B cell (primary cell): ENCODE data around the gene COL4A3. TPM values are rescaled to one million over a fixed set of nuclear protein-coding genes. Genes with fewer than 3 reads are reported as not detected.

Source experiments
- ATAC-seq: fragments of 200-7000 bp; cut with Tn5 transposase; one replicate; pipeline ENCODE4 v1.10.0; 2021; ENCODE audit warnings: low read depth, mild to moderate bottlenecking, moderate number of reproducible peaks, moderate library complexity
- CTCF ChIA-PET: fragments of 350-600 bp; sonication (Branson Sonifier 250); formaldehyde crosslinking; loops from one replicate; lab custom pipeline; 2021; ENCODE audit warnings: antibody characterized with exemption, inconsistent platforms; lab: Charles Lee
- POLR2A ChIA-PET: fragments of 350-600 bp; sonication (Branson Sonifier 250); formaldehyde crosslinking; loops from one replicate; lab custom pipeline; 2021; ENCODE audit warnings: antibody characterized with exemption; lab: Charles Lee
- DNase-seq: peaks from one replicate; pipeline ENCODE4 v3.0.0; 2013
- H2AFZ ChIP-seq: 2 replicates; pipeline ENCODE4 v1.6.1; 2012; ENCODE audit warnings: mild to moderate bottlenecking, low read depth, low read length; ENCODE audit not compliant: insufficient read depth, poor library complexity, severe bottlenecking
- H3K27ac ChIP-seq, 2 donors: 1 replicate in 1 of 2; 2 replicates in 1 of 2; pipeline ENCODE4 v1.5.1; 2012 to 2013; ENCODE audit warnings: low read length in 2 of 2, mild to moderate bottlenecking in 2 of 2, moderate library complexity in 1 of 2
- H3K27me3 ChIP-seq, 4 experiments: fragments of 200-600 bp in 1 of 4; sonication (generic) in 1 of 4; replicated peaks in 1 of 4; 1 replicate in 2 of 4; 2 replicates in 2 of 4; pipeline versions ENCODE4 v1.6.1 to v1.7.0; 2013 to 2016; ENCODE audit warnings: low read length in 3 of 4, mild to moderate bottlenecking in 2 of 4, mixed read lengths in 1 of 4, moderate library complexity in 1 of 4; ENCODE audit not compliant: insufficient read depth in 4 of 4, control insufficient read depth in 3 of 4; ENCODE audit errors: control extremely low read depth in 1 of 4
- H3K36me3 ChIP-seq, 2 experiments: replicated peaks in 1 of 2; 1 replicate in 1 of 2; 2 replicates in 1 of 2; pipeline versions ENCODE4 v1.6.1 to v1.7.1; 2013; ENCODE audit warnings: low read length in 1 of 2; ENCODE audit not compliant: insufficient read depth in 2 of 2, control insufficient read depth in 1 of 2; ENCODE audit errors: control extremely low read depth in 1 of 2, extremely low read depth in 1 of 2
- H3K4me1 ChIP-seq, 2 donors: fragments of 200-600 bp in 1 of 2; sonication (generic) in 1 of 2; 1 replicate in 1 of 2; 2 replicates in 1 of 2; pipeline versions ENCODE4 v1.5.1 to v1.6.1; 2013 to 2017; ENCODE audit warnings: low read length in 2 of 2; ENCODE audit not compliant: control insufficient read depth in 2 of 2, insufficient read depth in 2 of 2
- H3K4me2 ChIP-seq: replicated peaks from 2 replicates; pipeline ENCODE3; 2012; ENCODE audit warnings: mild to moderate bottlenecking, low read depth, low read length; ENCODE audit not compliant: poor library complexity, severe bottlenecking
- H3K4me3 ChIP-seq, 5 experiments: fragments of 200-600 bp in 1 of 5; sonication (generic) in 1 of 5; 1 replicate in 3 of 5; 2 replicates in 2 of 5; pipeline versions ENCODE4 v1.5.1 to v1.7.0; 2011 to 2016; ENCODE audit warnings: low read length in 4 of 5, mild to moderate bottlenecking in 4 of 5, low read depth in 2 of 5, control low read depth in 1 of 5, moderate library complexity in 1 of 5; ENCODE audit not compliant: insufficient read depth in 1 of 5; ENCODE audit errors: control extremely low read depth in 1 of 5, extremely low read depth in 1 of 5
- H3K79me2 ChIP-seq: fragments of 200-600 bp; sonication (generic); one replicate; pipeline ENCODE4 v1.6.0; 2016; ENCODE audit warnings: low read length; ENCODE audit not compliant: control insufficient read depth, insufficient read depth
- H3K9ac ChIP-seq: fragments of 200-600 bp; sonication (generic); 2 replicates; pipeline ENCODE4 v1.6.1; 2017; ENCODE audit warnings: mild to moderate bottlenecking, low read length, moderate library complexity
- H3K9me3 ChIP-seq, 3 donors: one replicate each; pipeline versions ENCODE4 v1.6.1 to v1.7.1; 2013; ENCODE audit warnings: low read length in 2 of 3; ENCODE audit not compliant: control insufficient read depth in 2 of 3, insufficient read depth in 1 of 3; ENCODE audit errors: control extremely low read depth in 1 of 3
- H4K20me1 ChIP-seq: 2 replicates; pipeline ENCODE4 v1.6.0; 2012; ENCODE audit warnings: mild to moderate bottlenecking, low read length; ENCODE audit not compliant: insufficient read depth, control insufficient read depth, poor library complexity, severe bottlenecking
- H3K27ac Mint-ChIP-seq: one replicate; pipeline ENCODE4 v1.8.0; 2021; ENCODE audit warnings: mixed read lengths
- H3K27me3 Mint-ChIP-seq: one replicate; pipeline ENCODE4 v1.8.0; 2021; ENCODE audit warnings: mixed read lengths
- H3K4me1 Mint-ChIP-seq: one replicate; pipeline ENCODE4 v1.8.0; 2021; ENCODE audit warnings: mixed read lengths
- H3K4me3 Mint-ChIP-seq: one replicate; pipeline ENCODE4 v1.8.0; 2021; ENCODE audit warnings: mixed read lengths
- H3K9me3 Mint-ChIP-seq: one replicate; pipeline ENCODE4 v1.8.0; 2022; ENCODE audit warnings: mixed read lengths; ENCODE audit not compliant: insufficient read depth
- CTCF ChIP-seq: fragments of 200-600 bp; IDR thresholded peaks from one replicate; pipeline ENCODE4 v1.8.0; 2022; ENCODE audit warnings: antibody characterized with exemption, mild to moderate bottlenecking
- EZH2 ChIP-seq: IDR thresholded peaks from 2 replicates; pipeline ENCODE4 v1.6.1; 2012; ENCODE audit warnings: borderline replicate concordance, low read depth, mild to moderate bottlenecking, moderate library complexity, low read length; ENCODE audit not compliant: insufficient read depth, poor library complexity, severe bottlenecking
- WGBS: methylation state at CpG from one replicate; pipeline ENCODE4 v1.1.5; 2013; ENCODE audit warnings: missing lambda C conversion rate; ENCODE audit not compliant: insufficient coverage; 5-methylcytosine and 5-hydroxymethylcytosine counted together
- intact Hi-C: fragments of 100-400 bp; cut with micrococcal nuclease; formaldehyde crosslinking; loops from one replicate; pipeline ENCODE4 v1.10.0; 2022
- polyA plus RNA-seq: library from polyadenylated mRNA; depleted of rRNA; stranded (reverse); fragments of >200 nt; gene quantifications from 2 replicates; pipeline ENCODE4 v1.2.3, GENCODE V29; 2012
- total RNA-seq, 2 donors: library from RNA; stranded (reverse); fragments of 120-200 nt in 1 of 2; gene quantifications; 1 replicate in 1 of 2; 2 replicates in 1 of 2; pipeline versions ENCODE4 v1.2.3 to v1.2.4, GENCODE V29; 2013 to 2022

COL4A3 gene
- total and polyA plus RNA-seq, 2 donors (not counting 1 experiment from before 2014, with no cell fraction given): 33.4 to 45.9 TPM

- H3K9me3 ChIP-seq: peaks cover 0 to 8% (median 2%) of the 10 kb centered on the region in 3 donors
- peak within 1 kb of the TSS; percentile 93 for H3K9ac ChIP-seq
- H3K79me2 ChIP-seq: peaks cover 47% of the 10 kb centered on the region
- H4K20me1 ChIP-seq: peaks cover 18% of the 10 kb centered on the region
- intact Hi-C loops: loop anchor here (5.0 to 10.0 kb wide), 4 partner anchors 60 to 533 kb away; partner anchors contain the start of genes AGFG1, COL4A3, COL4A4 and SCYGR1
- ChIA-PET CTCF (no interaction called here), POLR2A (no interaction called here)
- H3K9me3 Mint-ChIP-seq: no peaks in the 10 kb centered on the region
- peaks cover 20 to 23% of the 10 kb centered on the region in 2 donors for H3K4me1 ChIP-seq
- peaks cover 2 to 12% of the 10 kb centered on the region in 2 experiments for H3K36me3 ChIP-seq
- H3K27me3 ChIP-seq: no peaks in the 10 kb centered on the region
- DNase-seq (peak; percentile 95), ATAC-seq (peak; percentile 98)
- peak within 1 kb of the TSS; percentile 78 to 88 (median 80) for H3K4me3 ChIP-seq
- peak within 1 kb of the TSS; percentile 72 to 89 for H3K27ac ChIP-seq
- peak; percentile 43 for TF ChIP-seq CTCF
- no peak for TF ChIP-seq EZH2
- no peaks in the 10 kb centered on the region for H3K27me3 Mint-ChIP-seq
- H3K27ac Mint-ChIP-seq: peak within 1 kb of the TSS; percentile 95
- WGBS: 0% methylated on average over 60 of the region's 67 CpGs
- H3K4me1 Mint-ChIP-seq: peaks cover 33% of the 10 kb centered on the region
- peak within 1 kb of the TSS; percentile 96 for H3K4me3 Mint-ChIP-seq
- H3K4me2 ChIP-seq: peak within 1 kb of the TSS; percentile 85
- H2AFZ ChIP-seq: peak within 1 kb of the TSS; percentile 91
These were observed 160.8 kb downstream of the COL4A3 start, which contains the start of gene MFF for GRCh38 chr2:227324995-227325838. Gene MFF (plus strand): TSS chr2:227325251. CDS start chr2:227330666, 5,415 bp downstream.

- H2AFZ ChIP-seq: peak overlapping the region; percentile 91
- peaks cover 47% of the 10 kb centered on the region for H3K79me2 ChIP-seq
- H4K20me1 ChIP-seq: peaks cover 23% of the 10 kb centered on the region
- H3K9me3 ChIP-seq: peaks cover 0 to 6% (median 2%) of the 10 kb centered on the region in 3 donors
- H3K27me3 ChIP-seq: no peaks in the 10 kb centered on the region
- ChIA-PET CTCF (no interaction called here), POLR2A (no interaction called here)
- ATAC-seq (no peak), DNase-seq (no peak)
- H3K4me1 ChIP-seq: peaks cover 20 to 23% of the 10 kb centered on the region in 2 donors
- no peaks in the 10 kb centered on the region for H3K9me3 Mint-ChIP-seq
- 0% methylated on average over 10 of the region's 13 CpGs for WGBS
- H3K4me3 ChIP-seq: peak overlapping the region; percentile 78 to 88 (median 79)
- peaks cover 33% of the 10 kb centered on the region for H3K4me1 Mint-ChIP-seq
- peak overlapping the region; percentile 96 for H3K4me3 Mint-ChIP-seq
- H3K9ac ChIP-seq: peak overlapping the region; percentile 93
- TF ChIP-seq EZH2 (no peak), CTCF (no peak)
- peak overlapping the region; percentile 95 for H3K27ac Mint-ChIP-seq
- H3K27ac ChIP-seq: peak overlapping the region; percentile 72 to 89
- H3K27me3 Mint-ChIP-seq: no peaks in the 10 kb centered on the region
- peaks cover 4 to 16% of the 10 kb centered on the region in 2 experiments for H3K36me3 ChIP-seq
- peak overlapping the region; percentile 85 for H3K4me2 ChIP-seq
- intact Hi-C loops: loop anchor here (5.0 to 10.0 kb wide), 3 partner anchors 59 to 534 kb away; partner anchors contain the start of genes AGFG1 and SCYGR1
These were observed 161.4 kb downstream of the COL4A3 start for GRCh38 chr2:227325839-227326195.
